ENCODE results near the gene TMEFF1. TPM values are rescaled to one million over a fixed set of nuclear protein-coding genes. Genes with fewer than 3 reads are reported as not detected.
A peak's percentile ranks its signal among the peaks of the same experiment; 100 is the strongest.
"Not testable (repeated sequence)": the region's sequence is repeated elsewhere in the genome, so short reads cannot be mapped to it uniquely, and the experiment has no call there.

The TMEFF1 gene
- total RNA-seq, 1 experiment from 2014 or later, result 3.3 TPM

GRCh38 chr9:100527180-100527794, 54.3 kb downstream of the TMEFF1 start:
- DNase-seq (ENCODE audit: low read depth, low spot score) (peak; percentile 4), ATAC-seq (peak; percentile 25; the same call in 1 of the 2 replicates)
- POLR2A ChIA-PET, result interaction anchor here (0.6 to 0.7 kb wide), 2 partner anchors 61 to 67 kb away, joined by 3 read pairs; no protein-coding TSS in a partner anchor
- RAD21 ChIA-PET (ENCODE audit: low non-redundant PET in 1 of 2, low total read pairs in 2 of 2, uncharacterized antibody in 2 of 2, unreplicated experiment in 2 of 2); H3K27me3 ChIP-seq (ENCODE audit: insufficient read depth, low read length); H3K36me3 ChIP-seq (ENCODE audit: control insufficient read depth in 1 of 2, insufficient read depth in 2 of 2, low read length in 2 of 2); CTCF ChIA-PET; H3K4me1 ChIP-seq (ENCODE audit: control insufficient read depth in 1 of 2, insufficient read depth in 2 of 2, low read length in 2 of 2); H3K9me3 ChIP-seq (ENCODE audit: control insufficient read depth in 1 of 2, insufficient read depth in 1 of 2, low read depth in 1 of 2, low read length in 2 of 2); H4K20me1 ChIP-seq (ENCODE audit: insufficient read depth); H3K79me2 ChIP-seq (ENCODE audit: insufficient read depth, low read length); intact Hi-C loops (cut with micrococcal nuclease); H3K9me2 ChIP-seq (ENCODE audit: insufficient read depth): not testable (repeated sequence)
- H2AFZ ChIP-seq (ENCODE audit: low read depth, low read length, poor library complexity, severe bottlenecking), result peak overlapping the region; percentile 32
- H3K27ac ChIP-seq (ENCODE audit: low read depth, low read length), result peak overlapping the region; percentile 71
- peak overlapping the region; percentile 69 for H3K4me2 ChIP-seq (ENCODE audit: low read length)
- TSS peak; percentile 95 for BruUV-seq (replicated peaks)
- peak overlapping the region; percentile 63 for H3K9ac ChIP-seq (ENCODE audit: low read length)
- peak; percentile 51 for TF ChIP-seq YY1 (IDR thresholded peaks at IDR 0.05; ENCODE audit: extremely low read depth, insufficient replicate concordance, low read depth, low read length)
- H3K4me3 ChIP-seq (replicated peaks in 1 of 2; ENCODE audit: low read depth in 1 of 2, low read length in 2 of 2), result peak overlapping the region; percentile 43 to 56

- Histone ChIP-seq H3K27ac (ENCODE audit: low read depth, low read length) (no peak overlapping the region), H4K20me1 (ENCODE audit: insufficient read depth) (no peaks in the 10 kb centered on the region), H3K79me2 (ENCODE audit: insufficient read depth, low read length) (no peaks in the 10 kb centered on the region), H3K9me3 (ENCODE audit: control insufficient read depth in 1 of 2, insufficient read depth in 1 of 2, low read depth in 1 of 2, low read length in 2 of 2) (no peaks in the 10 kb centered on the region), H2AFZ (ENCODE audit: low read depth, low read length, poor library complexity, severe bottlenecking) (no peak overlapping the region), H3K4me2 (ENCODE audit: low read length) (no peak overlapping the region), H3K9ac (ENCODE audit: low read length) (no peak overlapping the region), H3K27me3 (ENCODE audit: insufficient read depth, low read length) (no peaks in the 10 kb centered on the region), H3K36me3 (ENCODE audit: control insufficient read depth in 1 of 2, insufficient read depth in 2 of 2, low read length in 2 of 2) (no peaks in the 10 kb centered on the region), H3K4me1 (ENCODE audit: control insufficient read depth in 1 of 2, insufficient read depth in 2 of 2, low read length in 2 of 2) (no peaks in the 10 kb centered on the region), H3K9me2 (ENCODE audit: insufficient read depth) (no peaks in the 10 kb centered on the region), H3K4me3 (replicated peaks in 1 of 2; ENCODE audit: low read depth in 1 of 2, low read length in 2 of 2) (no peak overlapping the region)
- ChIA-PET RAD21 (ENCODE audit: low non-redundant PET in 1 of 2, low total read pairs in 2 of 2, uncharacterized antibody in 2 of 2, unreplicated experiment in 2 of 2) (no interaction called here), CTCF (no interaction called here), POLR2A (no interaction called here)
- DNase-seq (ENCODE audit: low read depth, low spot score) (no peak), ATAC-seq (no peak)
- intact Hi-C loops (cut with micrococcal nuclease), result no loop called here
- TF ChIP-seq CTCF (IDR thresholded peaks at IDR 0.05 in 2 of 3, conservative IDR thresholded peaks at IDR 0.05 in 1 of 3; ENCODE audit: borderline replicate concordance in 1 of 3, insufficient read depth in 1 of 3, low read depth in 2 of 3, low read length in 2 of 3) (no peak), ZBTB33 (IDR thresholded peaks at IDR 0.05; ENCODE audit: extremely low read depth, insufficient replicate concordance, low read length) (no peak), EGR1 (IDR thresholded peaks at IDR 0.05; ENCODE audit: low read depth) (no peak), CEBPB (IDR thresholded peaks at IDR 0.05; ENCODE audit: low read depth) (no peak), YY1 (IDR thresholded peaks at IDR 0.05; ENCODE audit: extremely low read depth, insufficient replicate concordance, low read depth, low read length) (no peak), JUND (IDR thresholded peaks at IDR 0.05) (no peak), POLR2AphosphoS5 (IDR thresholded peaks at IDR 0.05; ENCODE audit: low read depth, low read length) (no peak), SRF (IDR thresholded peaks at IDR 0.05; ENCODE audit: low read depth) (no peak), EZH2 (IDR thresholded peaks at IDR 0.05) (no peak), ZFX (IDR thresholded peaks at IDR 0.05) (no peak), EZH2phosphoT487 (IDR thresholded peaks at IDR 0.05; ENCODE audit: borderline replicate concordance) (no peak), MAX (IDR thresholded peaks at IDR 0.05) (no peak), RAD21 (IDR thresholded peaks at IDR 0.05; ENCODE audit: low read depth) (no peak), SIN3A (IDR thresholded peaks at IDR 0.05; ENCODE audit: low read depth) (no peak)
- BruUV-seq (replicated peaks), result no TSS peak
Measured at GRCh38 chr9:100534401-100534800, 61.5 kb downstream of the TMEFF1 start.

Data from HCT116 (cell line).